Medulla oblongata (tissue), 1 donor: Measurements from ENCODE around the gene PPP1R9B.
A peak's percentile ranks its signal among the peaks of the same experiment; 100 is the strongest.

ENCODE experiments used
- DNase-seq: peaks from one replicate; pipeline ENCODE4 v3.0.0-alpha.2; 2015; ENCODE audit errors: extremely low spot score

Gene PPP1R9B

DNA sequence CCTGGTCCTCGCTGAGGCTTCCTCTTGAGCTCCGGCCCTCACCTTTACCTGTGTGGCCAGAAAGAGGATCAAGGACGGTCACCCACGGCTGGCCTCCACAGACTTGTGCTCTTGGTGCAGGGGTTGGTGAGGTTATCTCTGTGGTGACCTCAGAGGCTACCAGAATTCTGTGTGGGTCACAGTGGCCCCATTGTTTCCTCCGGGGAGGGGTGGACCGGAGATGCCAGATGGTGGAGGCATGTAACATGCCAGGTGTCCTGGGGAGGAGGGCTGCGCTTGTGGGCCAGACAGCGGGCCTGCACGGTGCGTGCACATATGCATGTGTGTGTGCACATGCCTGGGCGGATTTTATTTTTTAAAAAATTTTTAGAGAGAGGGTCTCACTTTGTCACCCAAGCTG lies 21.7 kb upstream of the PPP1R9B start:
- no peak for DNase-seq

DNA sequence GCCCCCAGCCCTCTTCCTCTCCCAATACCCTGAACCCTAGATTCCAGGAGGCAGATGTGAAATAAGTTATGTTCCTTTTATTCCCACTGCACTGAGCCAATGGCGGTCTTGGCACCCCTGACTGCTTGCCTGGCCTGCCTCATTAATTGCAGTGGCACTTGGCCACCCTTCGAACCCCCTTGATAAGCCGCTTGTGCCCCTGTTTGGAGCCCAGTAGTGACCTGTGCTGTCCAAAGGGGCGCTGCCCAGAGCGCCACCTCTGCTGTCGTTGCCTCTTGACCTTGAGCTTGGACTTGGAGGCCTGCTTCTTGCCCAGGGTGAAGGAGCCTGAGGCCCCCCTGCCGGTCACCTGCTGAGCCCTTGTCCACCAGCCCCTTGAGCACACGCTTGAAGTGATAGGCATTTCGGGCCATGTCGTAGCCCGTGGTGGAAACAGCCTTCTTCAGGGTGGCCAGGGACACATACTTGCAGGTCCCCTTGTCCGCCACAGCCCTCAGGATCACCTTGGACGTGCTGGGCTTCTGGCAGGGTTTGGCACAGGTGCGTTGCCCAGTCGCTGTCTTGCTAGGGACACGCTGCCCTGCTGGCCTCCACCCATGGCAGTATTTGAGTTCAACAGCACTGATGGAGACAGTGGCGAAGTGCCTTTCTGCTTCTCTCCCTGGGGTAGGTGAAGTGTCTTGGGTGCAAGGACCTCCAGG lies 21.0 kb upstream of the PPP1R9B start:
- no peak for DNase-seq

GRCh38 chr17:50170662-50171370 lies 20.3 kb upstream of the PPP1R9B start:
- DNase-seq: no peak

DNA sequence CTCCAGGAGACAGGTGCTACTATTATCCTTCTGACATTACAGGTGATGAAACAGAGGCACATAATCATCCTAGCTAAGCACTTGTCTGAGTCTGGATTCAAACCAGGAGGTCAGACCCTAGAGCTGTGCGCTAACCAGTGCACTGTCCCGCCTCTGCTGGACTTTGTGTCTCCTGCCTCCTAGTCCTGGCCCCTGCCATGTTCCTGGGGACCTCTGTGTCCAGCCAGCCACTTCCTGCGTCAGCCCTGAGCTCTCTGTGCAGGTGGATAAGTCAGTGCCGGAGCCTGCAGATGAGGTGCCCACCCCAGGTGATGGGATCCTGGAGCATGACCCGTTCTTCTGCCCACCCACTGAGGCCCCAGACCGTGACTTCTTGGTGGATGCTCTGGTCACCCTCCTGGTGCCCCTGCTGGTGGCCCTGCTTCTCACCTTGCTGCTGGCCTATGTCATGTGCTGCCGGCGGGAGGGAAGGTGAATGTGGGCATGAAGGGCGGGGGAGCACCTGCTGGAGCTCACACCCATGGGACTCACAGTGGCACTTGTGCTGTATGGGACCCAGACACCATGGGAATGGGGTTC lies 19.5 kb upstream of the PPP1R9B start:
- no peak for DNase-seq

DNA sequence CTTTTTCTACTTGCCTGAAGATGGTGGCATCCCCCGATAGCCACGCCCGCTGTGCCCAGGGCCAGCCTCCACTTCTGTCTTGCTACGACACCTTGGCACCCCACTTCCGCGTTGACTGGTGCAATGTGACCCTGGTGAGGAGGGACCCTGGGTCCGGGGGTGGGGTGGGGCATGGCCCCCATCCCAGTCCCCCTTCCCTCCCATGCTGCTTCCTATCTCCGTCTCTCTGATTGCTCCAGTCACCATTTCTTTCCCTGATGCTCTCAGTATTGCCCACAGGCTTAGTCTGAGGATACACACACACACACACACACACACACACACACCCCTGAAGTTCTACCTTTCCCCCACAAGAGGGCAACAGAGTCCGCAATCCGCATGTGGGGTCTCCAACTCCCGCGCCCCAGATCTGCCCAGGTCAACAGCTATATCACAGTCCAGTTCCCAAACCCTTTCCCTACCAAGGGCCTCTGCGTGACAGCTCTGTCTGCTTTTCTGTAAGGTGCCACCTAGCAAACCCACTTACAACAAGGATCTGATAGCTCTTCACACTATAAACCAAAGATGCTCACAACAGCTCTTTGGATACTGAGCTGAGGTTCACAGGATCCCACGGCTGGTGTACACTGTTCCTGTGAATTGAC lies 18.8 kb upstream of the PPP1R9B start:
- DNase-seq: peak; percentile 64

GRCh38 chr17:50168319-50168718 lies 17.8 kb upstream of the PPP1R9B start:
- DNase-seq: no peak

GRCh38 chr17:50167371-50167770 lies 16.9 kb upstream of the PPP1R9B start:
- no peak for DNase-seq

- DNase-seq: no peak
Measured at GRCh38 chr17:50166518-50167181, 16.2 kb upstream of the PPP1R9B start.

DNA sequence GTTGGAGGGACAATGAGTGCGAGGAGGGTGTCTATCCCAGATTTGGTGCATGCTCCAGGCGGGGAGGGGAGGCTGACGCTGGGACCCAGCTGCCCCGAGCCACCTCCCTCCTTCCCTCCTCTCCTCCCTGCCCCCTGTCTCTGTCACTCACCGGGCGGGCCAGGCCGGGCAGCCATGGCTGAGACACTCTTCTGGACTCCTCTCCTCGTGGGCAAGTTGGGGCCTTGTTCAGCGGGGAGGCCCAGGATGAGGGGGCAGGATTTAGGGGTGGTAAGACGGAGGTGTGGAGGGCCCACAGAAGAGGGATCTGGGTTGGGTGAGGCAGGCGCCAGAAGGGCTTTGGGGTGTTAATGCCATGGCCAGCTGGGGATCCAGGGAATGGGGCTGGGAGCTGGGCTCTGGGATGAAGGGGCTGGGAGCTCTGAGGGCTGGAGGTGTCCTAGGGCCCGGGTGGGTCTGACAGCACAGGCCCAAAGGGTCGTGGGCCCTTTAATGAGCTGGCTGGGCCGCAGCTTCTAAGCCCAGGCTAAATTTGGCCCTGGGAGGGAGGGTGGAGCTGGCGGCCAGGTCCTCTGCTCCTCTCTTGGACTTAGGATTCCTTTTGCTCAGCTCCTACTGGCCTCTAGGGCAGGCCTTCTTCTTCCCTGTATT lies 15.5 kb upstream of the PPP1R9B start, which contains the start of gene SGCA:
Gene SGCA, plus strand, starts transcription at position 139 of the 651 bp plus-strand sequence. Its CDS starts 36 bp downstream, at position 175.
- no peak for DNase-seq

DNA sequence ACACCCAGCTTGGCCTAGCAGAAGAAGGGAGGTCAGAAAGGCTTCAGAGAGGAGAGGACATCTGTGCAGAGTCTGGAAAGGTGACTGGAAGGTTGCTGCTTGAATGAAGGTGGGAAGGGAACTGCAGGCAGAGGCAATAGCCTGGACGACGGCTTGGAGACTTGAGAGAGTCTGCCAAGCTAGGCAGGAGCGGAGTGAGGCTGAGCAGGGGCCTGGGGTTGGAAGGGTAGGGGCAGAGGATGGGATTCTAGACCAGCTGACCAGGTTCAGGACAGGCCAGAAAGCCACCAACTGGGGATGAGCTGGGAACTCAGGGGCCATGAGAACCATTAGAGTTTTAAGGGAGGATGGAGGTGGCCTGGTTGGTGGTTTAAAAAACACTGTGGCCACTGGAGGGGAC lies 15.0 kb upstream of the PPP1R9B start:
- no peak for DNase-seq

GRCh38 chr17:50165066-50165465 lies 14.6 kb upstream of the PPP1R9B start:
- DNase-seq: no peak

- DNase-seq: no peak
Measured at GRCh38 chr17:50164697-50164988, 14.2 kb upstream of the PPP1R9B start.

GRCh38 chr17:50163843-50164696 lies 13.6 kb upstream of the PPP1R9B start:
- no peak for DNase-seq

DNA sequence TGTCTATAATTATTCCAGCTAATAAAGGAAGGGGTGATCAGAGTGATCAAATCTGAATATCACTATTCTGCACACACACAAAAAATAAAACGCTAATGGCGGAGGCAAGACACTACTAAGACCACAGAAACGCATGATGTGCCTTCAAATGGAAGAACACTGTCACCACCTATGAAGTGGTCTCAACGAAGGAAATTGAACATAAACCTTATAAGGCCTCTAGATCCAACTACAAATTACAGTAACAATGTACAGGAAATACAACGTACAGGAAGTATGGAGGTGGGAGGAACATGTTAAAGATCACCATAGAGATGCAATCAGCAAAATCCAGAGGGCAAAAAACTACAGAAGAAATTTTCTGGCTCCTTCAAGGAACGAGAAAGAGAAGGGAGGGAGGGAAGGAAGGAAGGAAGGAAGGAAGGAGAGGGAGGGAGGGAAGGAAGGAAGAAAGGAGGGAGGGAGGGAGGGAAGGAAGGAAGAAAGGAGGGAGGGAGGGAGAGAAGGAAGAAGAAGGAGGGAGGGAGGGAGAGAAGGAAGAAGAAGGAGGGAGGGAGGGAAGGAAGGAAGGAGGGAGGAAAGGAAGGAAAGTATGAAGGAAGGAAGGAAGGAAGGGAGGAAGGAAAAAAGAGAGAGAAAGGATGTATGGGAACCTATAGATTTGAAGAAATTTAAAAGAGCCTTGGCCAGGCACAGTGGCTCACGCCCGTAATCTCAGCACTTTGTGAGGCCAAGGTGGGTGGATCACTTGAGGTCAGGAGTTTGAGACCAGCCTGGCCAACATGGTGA lies 12.2 kb upstream of the PPP1R9B start:
- no peak for DNase-seq

DNA sequence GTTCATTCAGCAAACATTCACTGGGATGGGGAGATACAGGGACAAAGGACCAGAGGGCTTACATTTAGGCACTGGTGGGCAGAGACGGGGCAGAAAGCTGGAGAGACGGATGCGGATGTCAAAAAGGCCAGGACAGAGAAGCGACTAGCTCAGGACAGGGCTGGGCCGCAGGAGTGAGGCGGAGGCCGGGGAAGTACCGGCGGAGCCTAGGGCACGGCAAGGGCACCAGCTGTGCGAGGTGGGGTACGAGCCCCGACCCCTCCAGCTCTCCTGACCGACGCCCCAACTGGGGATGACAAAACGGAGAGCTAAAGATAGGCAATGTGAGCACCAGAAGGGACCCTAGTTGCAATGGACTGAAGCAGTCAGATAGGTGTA lies 11.4 kb upstream of the PPP1R9B start:
- no peak for DNase-seq

GRCh38 chr17:50161023-50161910 lies 10.8 kb upstream of the PPP1R9B start:
- DNase-seq: peak; percentile 95

DNA sequence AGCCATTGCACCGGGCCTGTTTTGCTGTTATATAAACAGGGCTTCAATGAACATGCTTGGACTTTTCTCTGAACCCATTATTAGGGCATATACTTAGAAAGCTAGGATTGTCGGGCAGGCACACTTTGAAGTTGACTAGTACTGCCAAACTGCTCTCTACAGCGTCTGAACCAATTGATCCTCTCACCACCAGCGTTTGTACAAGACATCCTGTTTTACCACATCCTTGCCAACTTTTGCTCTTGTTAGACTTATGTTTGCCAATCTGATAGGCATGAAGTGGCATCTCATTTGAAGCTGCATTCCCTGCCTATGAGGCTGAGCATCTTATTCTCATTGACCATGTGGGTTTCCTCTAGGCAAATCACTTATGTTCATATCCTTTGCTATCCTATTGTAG lies 7.4 kb upstream of the PPP1R9B start:
- DNase-seq: no peak

DNA sequence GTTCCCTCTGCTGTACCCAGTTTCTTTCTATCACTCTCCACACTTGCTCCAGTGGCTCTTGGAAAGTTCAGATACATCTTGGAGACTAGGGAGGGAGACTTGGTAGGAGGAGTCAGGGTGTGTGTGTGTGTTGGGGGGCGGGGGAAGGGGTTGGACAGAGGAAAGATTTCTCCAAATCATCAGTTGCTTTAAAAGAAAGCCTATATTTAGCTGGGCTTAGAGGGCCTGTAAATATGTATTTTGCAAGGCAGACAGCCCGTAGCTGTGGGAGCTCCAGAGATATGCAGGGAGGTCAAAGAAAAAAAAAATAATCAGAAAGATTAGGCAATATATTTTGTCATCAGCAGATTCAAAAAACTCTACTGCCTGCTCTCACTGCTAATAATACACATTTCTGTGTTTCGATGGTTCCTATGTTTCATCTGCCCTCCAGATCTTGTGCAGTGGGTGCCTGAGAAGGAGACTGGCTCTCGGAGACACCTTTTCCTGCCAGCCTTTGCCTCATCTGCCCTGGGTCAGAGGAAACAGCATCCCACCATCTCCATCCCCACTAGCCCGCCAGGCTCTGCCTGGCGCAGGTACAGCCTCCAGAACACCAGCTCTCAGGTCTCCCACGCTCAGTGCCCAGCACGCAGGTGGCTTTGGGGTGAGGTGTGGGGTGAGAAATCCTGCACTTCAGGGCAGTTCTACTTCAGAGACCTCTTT lies 4.8 kb upstream of the PPP1R9B start:
- no peak for DNase-seq
